HEK293 (cell line): Measurements from ENCODE around the gene STK39.

Source experiments
- CTCF ChIA-PET: fragments of 350-600 bp; formaldehyde crosslinking; extraction: SDS; loops from one replicate; lab custom pipeline; 2021; ENCODE audit warnings: antibody characterized with exemption; lab: Yijun Ruan, JAX
- POLR2A ChIA-PET: fragments of 300-600 bp; formaldehyde crosslinking; extraction: SDS; loops from one replicate; lab custom pipeline; 2020; ENCODE audit warnings: antibody characterized with exemption, inconsistent platforms; lab: Yijun Ruan, JAX
- H3K27ac ChIP-seq: fragments of 200-500 bp; sonication (Bioruptor generic); 2 replicates; pipeline ENCODE4 v1.5.1; 2014; ENCODE audit warnings: low read depth, low read length, control low read depth, inconsistent platforms; ENCODE audit errors: extremely low read depth
- H3K36me3 ChIP-seq, 2 experiments: fragments of 200-500 bp in 1 of 2; sonication (Bioruptor generic) in 1 of 2; 1 replicate in 1 of 2; 2 replicates in 1 of 2; pipeline ENCODE4 v1.5.1; 2014 to 2017; ENCODE audit warnings: inconsistent platforms in 2 of 2, low read length in 2 of 2; ENCODE audit not compliant: control insufficient read depth in 2 of 2, insufficient read depth in 1 of 2
- H3K4me1 ChIP-seq: fragments of 200-500 bp; sonication (Bioruptor generic); 2 replicates; pipeline ENCODE4 v1.5.1; 2014; ENCODE audit warnings: mild to moderate bottlenecking, low read length, inconsistent platforms; ENCODE audit not compliant: control insufficient read depth, insufficient read depth
- H3K4me3 ChIP-seq: 2 replicates; pipeline ENCODE4 v1.5.1; 2011; ENCODE audit warnings: low read depth, mild to moderate bottlenecking, control low read depth, low read length, moderate library complexity
- H3K9me3 ChIP-seq: fragments of 200-500 bp; sonication (Bioruptor generic); 2 replicates; pipeline ENCODE4 v1.5.1; 2014; ENCODE audit warnings: low read depth, low read length, inconsistent platforms; ENCODE audit not compliant: control insufficient read depth, insufficient read depth
- AEBP2 ChIP-seq: fragments of 450-650 bp; formaldehyde crosslinking; IDR thresholded peaks from 2 replicates; pipeline ENCODE4 v1.5.1; 2016; ENCODE audit warnings: missing biosample characterization, missing genetic modification characterization, borderline replicate concordance
- ELK4 ChIP-seq: IDR thresholded peaks from 2 replicates; pipeline ENCODE4 v1.6.1; 2011; ENCODE audit warnings: mild to moderate bottlenecking, low read depth, low read length, borderline replicate concordance
- HIC1 ChIP-seq: fragments of 450-650 bp; formaldehyde crosslinking; IDR thresholded peaks from 2 replicates; pipeline ENCODE4 v1.5.1; 2016; ENCODE audit warnings: missing biosample characterization, missing genetic modification characterization
- HOXD13 ChIP-seq: sonication (generic); formaldehyde crosslinking; IDR thresholded peaks from 2 replicates; pipeline ENCODE4 v1.8.0; 2022; ENCODE audit warnings: missing genetic modification reagents, borderline replicate concordance
- IKZF3 ChIP-seq: fragments of 450-650 bp; IDR thresholded peaks from 2 replicates; pipeline ENCODE4 v1.5.0; 2018; ENCODE audit warnings: missing biosample characterization, mild to moderate bottlenecking, missing genetic modification characterization, moderate library complexity
- KLF7 ChIP-seq: fragments of 450-650 bp; formaldehyde crosslinking; IDR thresholded peaks from 2 replicates; pipeline ENCODE4 v1.5.1; 2016; ENCODE audit warnings: missing biosample characterization, missing genetic modification characterization, borderline replicate concordance
- PRDM1 ChIP-seq: fragments of 450-650 bp; formaldehyde crosslinking; IDR thresholded peaks from 2 replicates; pipeline ENCODE4; 2016; ENCODE audit warnings: missing biosample characterization, missing genetic modification characterization
- PRDM10 ChIP-seq: fragments of 450-650 bp; formaldehyde crosslinking; IDR thresholded peaks from 2 replicates; pipeline ENCODE4 v1.5.1; 2016; ENCODE audit warnings: missing biosample characterization, missing genetic modification characterization
- SP2 ChIP-seq: fragments of 450-650 bp; formaldehyde crosslinking; IDR thresholded peaks from 2 replicates; pipeline ENCODE4 v1.5.1; 2016; ENCODE audit warnings: missing biosample characterization, missing genetic modification characterization
- WT1 ChIP-seq: fragments of 450-650 bp; formaldehyde crosslinking; IDR thresholded peaks from 2 replicates; pipeline ENCODE4 v1.5.1; 2016; ENCODE audit warnings: missing biosample characterization, missing genetic modification characterization
- ZBTB17 ChIP-seq: fragments of 450-650 bp; formaldehyde crosslinking; IDR thresholded peaks from 2 replicates; pipeline ENCODE4 v1.5.1; 2016; ENCODE audit warnings: missing biosample characterization, missing genetic modification characterization
- ZBTB48 ChIP-seq: fragments of 450-650 bp; formaldehyde crosslinking; IDR thresholded peaks from 2 replicates; pipeline ENCODE4 v1.5.1; 2016; ENCODE audit warnings: missing biosample characterization, missing genetic modification characterization
- ZBTB7A ChIP-seq: fragments of 450-650 bp; formaldehyde crosslinking; IDR thresholded peaks from 2 replicates; pipeline ENCODE4 v1.5.1; 2016; ENCODE audit warnings: low read depth, missing biosample characterization, missing genetic modification characterization
- ZFP37 ChIP-seq: fragments of 450-650 bp; formaldehyde crosslinking; IDR thresholded peaks from 2 replicates; pipeline ENCODE4 v1.5.1; 2016; ENCODE audit warnings: missing biosample characterization, missing genetic modification characterization
- ZFP69B ChIP-seq: fragments of 450-650 bp; formaldehyde crosslinking; IDR thresholded peaks from 2 replicates; pipeline ENCODE4 v1.5.1; 2016; ENCODE audit warnings: missing biosample characterization, missing genetic modification characterization
- ZNF10 ChIP-seq: fragments of 450-650 bp; formaldehyde crosslinking; IDR thresholded peaks from 2 replicates; pipeline ENCODE4 v1.5.1; 2017; ENCODE audit warnings: missing biosample characterization, missing genetic modification characterization
- ZNF112 ChIP-seq: fragments of 450-650 bp; formaldehyde crosslinking; IDR thresholded peaks from 2 replicates; pipeline ENCODE4 v1.5.0; 2017; ENCODE audit warnings: missing biosample characterization, missing genetic modification characterization
- ZNF341 ChIP-seq: fragments of 450-650 bp; formaldehyde crosslinking; IDR thresholded peaks from 2 replicates; pipeline ENCODE4; 2016; ENCODE audit warnings: low read depth, missing biosample characterization, missing genetic modification characterization
- ZNF529 ChIP-seq: fragments of 450-650 bp; formaldehyde crosslinking; IDR thresholded peaks from 2 replicates; pipeline ENCODE4 v1.5.1; 2017; ENCODE audit warnings: missing genetic modification characterization, missing biosample characterization; ENCODE audit not compliant: insufficient replicate concordance
- ZNF600 ChIP-seq: fragments of 450-650 bp; formaldehyde crosslinking; IDR thresholded peaks from 2 replicates; pipeline ENCODE4 v1.5.1; 2016; ENCODE audit warnings: missing biosample characterization, missing genetic modification characterization
- ZNF623 ChIP-seq: fragments of 450-650 bp; formaldehyde crosslinking; IDR thresholded peaks from 2 replicates; pipeline ENCODE4 v1.5.1; 2016; ENCODE audit warnings: missing biosample characterization, missing genetic modification characterization
- ZNF660 ChIP-seq: fragments of 450-650 bp; IDR thresholded peaks from 2 replicates; pipeline ENCODE4 v1.5.1; 2018; ENCODE audit warnings: missing biosample characterization, mild to moderate bottlenecking, missing genetic modification characterization
- ZNF791 ChIP-seq: fragments of 450-650 bp; formaldehyde crosslinking; IDR thresholded peaks from 2 replicates; pipeline ENCODE4 v1.5.1; 2016; ENCODE audit warnings: missing biosample characterization, missing genetic modification characterization

STK39 gene

GRCh38 chr2:168246072-168246482 lies 1.3 kb downstream of the STK39 start:
- peak overlapping the region; percentile 92; the same call in 1 of the 2 replicates for H3K27ac ChIP-seq
- peak; percentile 68 for TF ChIP-seq ZBTB17 (tag by site-specific recombination)
- peak; percentile 66; the same call in 1 of the 2 replicates for TF ChIP-seq ZBTB48 (tag by site-specific recombination)
- TF ChIP-seq HOXD13 = no peak
- 0 out of 2 replicates have a peak, but pooled peaks have one; percentile 17 for TF ChIP-seq PRDM1 (tag by site-specific recombination)
- TF ChIP-seq HIC1 (tag by site-specific recombination) = no peak
- peak; percentile 46; the same call in 1 of the 2 replicates for TF ChIP-seq ZNF600 (tag by site-specific recombination)
- TF ChIP-seq, all 188 proteins: peak for 4
- CTCF ChIA-PET = interaction anchor here (0.7 to 0.9 kb wide), 2 partner anchors 24 to 86 kb away, joined by 3 to 4 read pairs; no protein-coding TSS in a partner anchor

GRCh38 chr2:168245074-168245825 lies 2.1 kb downstream of the STK39 start:
- Histone ChIP-seq H3K4me1 (peaks cover 7% of the 10 kb centered on the region), H3K36me3 (no peaks in the 10 kb centered on the region), H3K27ac (no peak overlapping the region)
- ChIA-PET POLR2A (no interaction called here), CTCF (interaction anchor here (0.9 kb wide), 1 partner anchor 85 kb away, joined by 3 read pairs; no protein-coding TSS in a partner anchor)
- TF ChIP-seq ZBTB7A (tag by site-specific recombination) (no peak), SP2 (tag by site-specific recombination) (peak; percentile 26; the same call in 1 of the 2 replicates), PRDM10 (tag by site-specific recombination) (peak; percentile 51), ZFP37 (no peak), ZNF660 (tag by site-specific recombination) (no peak)
- TF ChIP-seq, all 188 proteins: peak for 2
- H3K9me3 ChIP-seq = no peaks in the 10 kb centered on the region
- H3K4me3 ChIP-seq = no peak overlapping the region; the same call in 1 of the 2 replicates

More at GRCh38 chr2:168246072-168246482, 1.3 kb downstream of the STK39 start:
- Histone ChIP-seq H3K36me3 (no peaks in the 10 kb centered on the region), H3K4me1 (peaks cover 7% of the 10 kb centered on the region), H3K9me3 (no peaks in the 10 kb centered on the region), H3K4me3 (peak overlapping the region; percentile 70)
- POLR2A ChIA-PET = no interaction called here

- ChIA-PET CTCF (no interaction called here), POLR2A (no interaction called here)
- H3K4me1 ChIP-seq = peaks cover 7% of the 10 kb centered on the region
- no peaks in the 10 kb centered on the region for H3K9me3 ChIP-seq
- peak overlapping the region; percentile 11; the same call in 1 of the 2 replicates for H3K27ac ChIP-seq
- no peak overlapping the region for H3K4me3 ChIP-seq
- H3K36me3 ChIP-seq = no peaks in the 10 kb centered on the region
- TF ChIP-seq ZNF10 = 0 out of 2 replicates have a peak, but pooled peaks have one; percentile 29
- TF ChIP-seq KLF7 (tag by site-specific recombination) = no peak
- TF ChIP-seq ZNF623 (tag by site-specific recombination) = no peak
- no peak for TF ChIP-seq ZNF791 (tag by site-specific recombination)
- no peak for TF ChIP-seq ZFP69B (tag by site-specific recombination)
- TF ChIP-seq ELK4 = no peak
- TF ChIP-seq WT1 = no peak
- no peak for TF ChIP-seq ZNF341 (tag by site-specific recombination)
- TF ChIP-seq AEBP2 = no peak
- no peak for TF ChIP-seq ZNF529 (tag by site-specific recombination)
- no peak for TF ChIP-seq ZNF112 (tag by site-specific recombination)
- 0 out of 2 replicates have a peak, but pooled peaks have one; percentile 31 for TF ChIP-seq IKZF3
These were observed 3.1 kb downstream of the STK39 start for GRCh38 chr2:168244318-168244717.
